Panc1 (cell line): ENCODE results near the gene ZNF724. TPM values are rescaled to one million over a fixed set of nuclear protein-coding genes. Genes with fewer than 3 reads are reported as not detected.
"Not testable (repeated sequence)": the region's sequence is repeated elsewhere in the genome, so short reads cannot be mapped to it uniquely, and the experiment has no call there.

ENCODE experiments used
- ATAC-seq: fragments of 200-7000 bp; cut with Tn5 transposase; 2 replicates; pipeline ENCODE4 v1.9.1; 2020; ENCODE audit warnings: mild to moderate bottlenecking, moderate library complexity
- BruUV-seq: library from RNA; stranded (reverse); fragments of 400-500 nt; replicated peaks from 2 replicates; lab custom pipeline; 2021; lab: Mats Ljungman, UMichigan
- CTCF ChIA-PET: fragments of 300-600 bp; sonication (Branson Sonifier 250); formaldehyde crosslinking; loops from one replicate; lab custom pipeline; 2022; ENCODE audit warnings: antibody characterized with exemption; lab: Charles Lee
- POLR2A ChIA-PET: fragments of 300-600 bp; sonication (Branson Sonifier 250); formaldehyde crosslinking; loops from one replicate; lab custom pipeline; 2022; ENCODE audit warnings: antibody characterized with exemption; lab: Charles Lee
- DNase-seq: peaks from one replicate; pipeline ENCODE4 v3.0.0-alpha.2; 2010; ENCODE audit warnings: low read depth, low spot score
- H3K27ac ChIP-seq: 2 replicates; pipeline ENCODE4 v1.5.1; 2011; ENCODE audit warnings: mild to moderate bottlenecking, low read length, inconsistent platforms
- H3K27me3 ChIP-seq: fragments of 200-500 bp; sonication (Bioruptor generic); 2 replicates; pipeline ENCODE4 v1.6.0; 2014; ENCODE audit warnings: low read length, inconsistent platforms; ENCODE audit not compliant: control insufficient read depth, insufficient read depth
- H3K36me3 ChIP-seq: fragments of 200-500 bp; sonication (Bioruptor generic); 2 replicates; pipeline ENCODE4 v1.5.1; 2014; ENCODE audit warnings: inconsistent platforms, mild to moderate bottlenecking, low read length, moderate library complexity; ENCODE audit not compliant: control insufficient read depth, insufficient read depth
- H3K4me1 ChIP-seq: 2 replicates; pipeline ENCODE4 v1.5.1; 2011; ENCODE audit warnings: inconsistent platforms, mild to moderate bottlenecking, low read length, moderate library complexity; ENCODE audit not compliant: control insufficient read depth, insufficient read depth
- H3K4me3 ChIP-seq, 2 experiments: 2 replicates each; pipeline ENCODE4 v1.5.1; 2011 to 2012; ENCODE audit warnings: low read depth in 2 of 2, low read length in 2 of 2, mild to moderate bottlenecking in 2 of 2, inconsistent platforms in 1 of 2, moderate library complexity in 1 of 2
- H3K9me3 ChIP-seq: fragments of 200-500 bp; sonication (Bioruptor generic); 2 replicates; pipeline ENCODE4 v1.5.1; 2014; ENCODE audit warnings: low read depth, mild to moderate bottlenecking, inconsistent platforms, low read length, moderate library complexity; ENCODE audit not compliant: control insufficient read depth, insufficient read depth
- POLR2AphosphoS5 ChIP-seq: IDR thresholded peaks from 2 replicates; pipeline ENCODE4 v1.6.1; 2012; ENCODE audit warnings: mild to moderate bottlenecking, low read depth, low read length, moderate library complexity
- SIN3A ChIP-seq: IDR thresholded peaks from 2 replicates; pipeline ENCODE4 v1.6.1; 2012; ENCODE audit warnings: low read depth, mild to moderate bottlenecking, low read length, moderate library complexity, borderline replicate concordance; ENCODE audit not compliant: insufficient read depth
- TCF7L2 ChIP-seq: IDR thresholded peaks from 2 replicates; pipeline ENCODE4 v1.6.1; 2011; ENCODE audit warnings: mild to moderate bottlenecking, low read depth, low read length, inconsistent platforms
- in situ Hi-C: cut with HindIII; loops from 2 replicates; pipeline ENCODE4 v1.10.0; 2016; ENCODE audit warnings: low sequenced_read_pairs, low pct_unique_long_range_greater_than_20kb
- intact Hi-C: fragments of 100-400 bp; cut with micrococcal nuclease; formaldehyde crosslinking; loops from one replicate; pipeline ENCODE4 v1.10.0; 2022; ENCODE audit not compliant: unreplicated experiment
- total RNA-seq: library from RNA; stranded (reverse); gene quantifications from one replicate; pipeline ENCODE4 v1.2.1, GENCODE V29; 2021; ENCODE audit not compliant: unreplicated experiment
- TF ChIP-seq, protein P1 (sequence below): fragments of 450-650 bp; IDR thresholded peaks from 2 replicates; pipeline ENCODE4 v1.5.1; 2017; ENCODE audit warnings: mild to moderate bottlenecking
- TF ChIP-seq, protein P2 (sequence below), 2 experiments: IDR thresholded peaks; 2 replicates each; pipeline ENCODE4 v1.6.1; 2011 to 2012; ENCODE audit warnings: low read depth in 2 of 2, control low read depth in 1 of 2, low read length in 1 of 2, mild to moderate bottlenecking in 1 of 2, moderate library complexity in 1 of 2; ENCODE audit not compliant: insufficient read depth in 1 of 2

The ZNF724 gene
- total RNA-seq, 1 experiment from 2014 or later: 11.0 TPM

DNA sequence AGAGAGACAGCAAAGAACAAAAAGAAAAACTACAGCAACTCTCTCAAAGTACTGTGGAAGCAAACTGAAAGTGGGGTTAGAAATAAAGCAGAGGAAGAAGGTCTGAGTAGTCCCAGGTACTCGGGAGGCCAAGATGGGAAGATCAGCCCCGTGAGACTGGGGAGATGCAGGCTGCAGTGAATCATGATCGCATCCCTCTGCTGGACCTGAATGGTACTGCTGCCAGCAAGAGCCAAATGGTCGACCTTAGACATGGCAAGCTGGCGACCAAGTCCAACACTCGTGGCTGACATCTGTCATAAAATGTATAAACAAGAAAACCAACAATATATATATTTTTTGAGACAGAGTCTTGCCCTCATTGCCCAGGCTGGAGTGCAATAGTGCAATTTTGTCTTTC lies 33.7 kb upstream of the ZNF724 start:
- TF ChIP-seq, protein P1, sequence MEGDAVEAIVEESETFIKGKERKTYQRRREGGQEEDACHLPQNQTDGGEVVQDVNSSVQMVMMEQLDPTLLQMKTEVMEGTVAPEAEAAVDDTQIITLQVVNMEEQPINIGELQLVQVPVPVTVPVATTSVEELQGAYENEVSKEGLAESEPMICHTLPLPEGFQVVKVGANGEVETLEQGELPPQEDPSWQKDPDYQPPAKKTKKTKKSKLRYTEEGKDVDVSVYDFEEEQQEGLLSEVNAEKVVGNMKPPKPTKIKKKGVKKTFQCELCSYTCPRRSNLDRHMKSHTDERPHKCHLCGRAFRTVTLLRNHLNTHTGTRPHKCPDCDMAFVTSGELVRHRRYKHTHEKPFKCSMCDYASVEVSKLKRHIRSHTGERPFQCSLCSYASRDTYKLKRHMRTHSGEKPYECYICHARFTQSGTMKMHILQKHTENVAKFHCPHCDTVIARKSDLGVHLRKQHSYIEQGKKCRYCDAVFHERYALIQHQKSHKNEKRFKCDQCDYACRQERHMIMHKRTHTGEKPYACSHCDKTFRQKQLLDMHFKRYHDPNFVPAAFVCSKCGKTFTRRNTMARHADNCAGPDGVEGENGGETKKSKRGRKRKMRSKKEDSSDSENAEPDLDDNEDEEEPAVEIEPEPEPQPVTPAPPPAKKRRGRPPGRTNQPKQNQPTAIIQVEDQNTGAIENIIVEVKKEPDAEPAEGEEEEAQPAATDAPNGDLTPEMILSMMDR: peak; percentile 72
- TF ChIP-seq SIN3A: no peak
- TF ChIP-seq POLR2AphosphoS5: no peak
- CTCF ChIA-PET: interaction anchor here (0.5 to 0.7 kb wide), 3 partner anchors 14 to 96 kb away, joined by 5 to 13 read pairs (median 8); no protein-coding TSS in a partner anchor
- Histone ChIP-seq H3K4me1 (no peaks in the 10 kb centered on the region), H3K27ac (no peak overlapping the region), H3K9me3 (no peaks in the 10 kb centered on the region), H3K27me3 (no peaks in the 10 kb centered on the region), H3K36me3 (no peaks in the 10 kb centered on the region), H3K4me3 (no peak overlapping the region)
- POLR2A ChIA-PET: no interaction called here
- intact Hi-C loops (no loop called here), in situ Hi-C loops (no loop called here)
- ATAC-seq (peak; percentile 83), DNase-seq (no peak)
- no TSS peak for BruUV-seq

DNA sequence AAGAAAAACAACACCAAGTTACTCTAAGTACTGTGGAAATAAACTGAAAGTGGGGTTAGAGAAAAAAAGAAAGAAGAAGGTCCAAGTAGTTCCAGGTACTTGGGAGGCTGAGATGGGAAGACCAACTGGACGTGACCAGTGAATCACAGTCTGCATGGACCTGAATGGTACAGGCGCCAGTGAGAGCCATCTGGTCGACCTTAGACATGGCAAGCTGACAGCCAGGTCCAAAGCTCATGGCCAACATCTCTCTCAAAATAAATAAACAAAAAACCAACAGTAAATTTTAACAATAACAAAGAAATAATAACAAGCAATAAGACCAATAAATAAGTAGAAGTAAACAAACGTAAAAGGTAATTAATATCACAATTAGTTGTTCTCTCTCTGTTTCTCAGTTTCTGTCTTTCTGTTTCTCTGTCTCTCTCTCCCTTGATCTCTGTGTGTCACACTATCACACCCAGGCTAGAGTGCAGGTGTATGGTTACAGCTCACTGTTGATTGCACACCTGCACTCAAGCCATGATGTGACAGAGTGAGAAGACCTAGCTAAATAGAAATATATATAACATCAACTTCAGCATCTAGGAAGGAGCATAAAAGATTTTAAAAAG lies 31.6 kb upstream of the ZNF724 start:
- in situ Hi-C loops (no loop called here), intact Hi-C loops (no loop called here)
- Histone ChIP-seq H3K36me3 (no peaks in the 10 kb centered on the region), H3K27me3 (no peaks in the 10 kb centered on the region), H3K4me1 (no peaks in the 10 kb centered on the region), H3K4me3 (no peak overlapping the region), H3K27ac (no peak overlapping the region), H3K9me3 (no peaks in the 10 kb centered on the region)
- ATAC-seq: no peak
- TF ChIP-seq, protein P2, sequence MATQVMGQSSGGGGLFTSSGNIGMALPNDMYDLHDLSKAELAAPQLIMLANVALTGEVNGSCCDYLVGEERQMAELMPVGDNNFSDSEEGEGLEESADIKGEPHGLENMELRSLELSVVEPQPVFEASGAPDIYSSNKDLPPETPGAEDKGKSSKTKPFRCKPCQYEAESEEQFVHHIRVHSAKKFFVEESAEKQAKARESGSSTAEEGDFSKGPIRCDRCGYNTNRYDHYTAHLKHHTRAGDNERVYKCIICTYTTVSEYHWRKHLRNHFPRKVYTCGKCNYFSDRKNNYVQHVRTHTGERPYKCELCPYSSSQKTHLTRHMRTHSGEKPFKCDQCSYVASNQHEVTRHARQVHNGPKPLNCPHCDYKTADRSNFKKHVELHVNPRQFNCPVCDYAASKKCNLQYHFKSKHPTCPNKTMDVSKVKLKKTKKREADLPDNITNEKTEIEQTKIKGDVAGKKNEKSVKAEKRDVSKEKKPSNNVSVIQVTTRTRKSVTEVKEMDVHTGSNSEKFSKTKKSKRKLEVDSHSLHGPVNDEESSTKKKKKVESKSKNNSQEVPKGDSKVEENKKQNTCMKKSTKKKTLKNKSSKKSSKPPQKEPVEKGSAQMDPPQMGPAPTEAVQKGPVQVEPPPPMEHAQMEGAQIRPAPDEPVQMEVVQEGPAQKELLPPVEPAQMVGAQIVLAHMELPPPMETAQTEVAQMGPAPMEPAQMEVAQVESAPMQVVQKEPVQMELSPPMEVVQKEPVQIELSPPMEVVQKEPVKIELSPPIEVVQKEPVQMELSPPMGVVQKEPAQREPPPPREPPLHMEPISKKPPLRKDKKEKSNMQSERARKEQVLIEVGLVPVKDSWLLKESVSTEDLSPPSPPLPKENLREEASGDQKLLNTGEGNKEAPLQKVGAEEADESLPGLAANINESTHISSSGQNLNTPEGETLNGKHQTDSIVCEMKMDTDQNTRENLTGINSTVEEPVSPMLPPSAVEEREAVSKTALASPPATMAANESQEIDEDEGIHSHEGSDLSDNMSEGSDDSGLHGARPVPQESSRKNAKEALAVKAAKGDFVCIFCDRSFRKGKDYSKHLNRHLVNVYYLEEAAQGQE (IDR thresholded peaks at IDR 0.05; ENCODE audit: insufficient read depth in 1 of 2, low read depth in 2 of 2, low read length in 1 of 2): no peak
- TF ChIP-seq, protein P1: no peak
- no peak for TF ChIP-seq POLR2AphosphoS5
- no peak for TF ChIP-seq SIN3A
- no peak for TF ChIP-seq TCF7L2
- POLR2A ChIA-PET: no interaction called here
- DNase-seq: no peak
- BruUV-seq: no TSS peak
- CTCF ChIA-PET: no interaction called here

DNA sequence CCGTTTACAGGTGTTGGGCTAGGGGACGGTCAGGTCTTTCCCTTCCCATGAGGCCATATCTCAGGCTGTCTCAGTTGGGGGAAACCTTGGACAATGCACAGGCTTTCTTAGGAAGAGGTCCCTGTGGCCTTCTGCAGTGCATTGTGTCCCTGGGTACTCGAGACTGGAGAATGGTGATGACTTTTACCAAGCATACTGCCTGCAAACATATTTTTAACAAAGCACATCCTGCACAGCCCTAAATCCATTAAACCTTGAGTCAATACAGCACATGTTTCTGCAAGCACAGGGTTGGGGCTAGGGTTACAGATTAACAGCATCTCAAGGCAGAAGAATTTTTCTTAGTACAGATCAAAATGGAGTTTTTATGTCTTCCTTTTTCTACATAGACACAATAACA lies 27.9 kb upstream of the ZNF724 start:
- intact Hi-C loops, DNase-seq: not testable (repeated sequence)

More for the DNA sequence above, 27.9 kb upstream of the ZNF724 start:
- POLR2A ChIA-PET, H3K4me3 ChIP-seq, H3K27ac ChIP-seq, H3K27me3 ChIP-seq, H3K4me1 ChIP-seq, in situ Hi-C loops, H3K36me3 ChIP-seq, ATAC-seq, H3K9me3 ChIP-seq, BruUV-seq: not testable (repeated sequence)
- CTCF ChIA-PET: interaction anchor here (0.6 kb wide), 1 partner anchor 201 kb away, joined by 5 read pairs; no protein-coding TSS in a partner anchor
